ENCODE data around the gene DLG2.

The DLG2 gene

GRCh38 chr11:84437071-84437980 lies 1189.8 kb downstream of the DLG2 start:
- H3K4me3 ChIP-seq (ENCODE audit: low read depth, low read length), result peak overlapping the region; percentile 37

GRCh38 chr11:84430661-84431060 lies 1196.5 kb downstream of the DLG2 start:
- H3K4me3 ChIP-seq (ENCODE audit: low read depth, low read length), result no peak overlapping the region

GRCh38 chr11:84425673-84426072 lies 1201.5 kb downstream of the DLG2 start:
- no peak overlapping the region for H3K4me3 ChIP-seq (ENCODE audit: low read depth, low read length)

GRCh38 chr11:84420271-84420670 lies 1206.9 kb downstream of the DLG2 start:
- no peak overlapping the region for H3K4me3 ChIP-seq (ENCODE audit: low read depth, low read length)

- no peak overlapping the region for H3K4me3 ChIP-seq (ENCODE audit: low read depth, low read length)
Measured at GRCh38 chr11:84419616-84420015, 1207.5 kb downstream of the DLG2 start.

GRCh38 chr11:84414920-84415319 lies 1212.2 kb downstream of the DLG2 start:
- no peak overlapping the region for H3K4me3 ChIP-seq (ENCODE audit: low read depth, low read length)

- H3K4me3 ChIP-seq (ENCODE audit: low read depth, low read length), result no peak overlapping the region
Measured at GRCh38 chr11:84413549-84413948, 1213.6 kb downstream of the DLG2 start.

- H3K4me3 ChIP-seq (ENCODE audit: low read depth, low read length), result no peak overlapping the region
Measured at GRCh38 chr11:84412862-84413261, 1214.3 kb downstream of the DLG2 start.

GRCh38 chr11:84408946-84409411 lies 1218.2 kb downstream of the DLG2 start:
- H3K4me3 ChIP-seq (ENCODE audit: low read depth, low read length), result no peak overlapping the region

GRCh38 chr11:84407091-84407490 lies 1220.1 kb downstream of the DLG2 start:
- no peak overlapping the region for H3K4me3 ChIP-seq (ENCODE audit: low read depth, low read length)

- no peak overlapping the region for H3K4me3 ChIP-seq (ENCODE audit: low read depth, low read length)
Measured at GRCh38 chr11:84398017-84398626, 1229.0 kb downstream of the DLG2 start.

- no peak overlapping the region for H3K4me3 ChIP-seq (ENCODE audit: low read depth, low read length)
Measured at GRCh38 chr11:84396521-84396920, 1230.6 kb downstream of the DLG2 start.

GRCh38 chr11:84390441-84391078 lies 1236.6 kb downstream of the DLG2 start:
- H3K4me3 ChIP-seq (ENCODE audit: low read depth, low read length), result no peak overlapping the region

- no peak overlapping the region for H3K4me3 ChIP-seq (ENCODE audit: low read depth, low read length)
Measured at GRCh38 chr11:84389696-84390095, 1237.4 kb downstream of the DLG2 start.

- no peak overlapping the region for H3K4me3 ChIP-seq (ENCODE audit: low read depth, low read length)
Measured at GRCh38 chr11:84384731-84385130, 1242.4 kb downstream of the DLG2 start.

- no peak overlapping the region for H3K4me3 ChIP-seq (ENCODE audit: low read depth, low read length)
Measured at GRCh38 chr11:84383576-84383975, 1243.6 kb downstream of the DLG2 start.

GRCh38 chr11:84381666-84382065 lies 1245.5 kb downstream of the DLG2 start:
- H3K4me3 ChIP-seq (ENCODE audit: low read depth, low read length), result no peak overlapping the region

GRCh38 chr11:84372381-84372950 lies 1254.7 kb downstream of the DLG2 start:
- H3K4me3 ChIP-seq (ENCODE audit: low read depth, low read length), result no peak overlapping the region

- no peak overlapping the region for H3K4me3 ChIP-seq (ENCODE audit: low read depth, low read length)
Measured at GRCh38 chr11:84358034-84358433, 1269.1 kb downstream of the DLG2 start.

- H3K4me3 ChIP-seq (ENCODE audit: low read depth, low read length), result no peak overlapping the region
Measured at GRCh38 chr11:84355911-84356310, 1271.2 kb downstream of the DLG2 start.

- H3K4me3 ChIP-seq (ENCODE audit: low read depth, low read length), result no peak overlapping the region
Measured at GRCh38 chr11:84345597-84345996, 1281.5 kb downstream of the DLG2 start.
